GM12892 (cell line): ENCODE results near the gene PLA2G4E.

Experiments
- POLR2A ChIP-seq: IDR thresholded peaks from 2 replicates; pipeline ENCODE4 v1.6.1; 2011; ENCODE audit warnings: low read depth, low read length, control low read depth
- TAF1 ChIP-seq: IDR thresholded peaks from 2 replicates; pipeline ENCODE4 v1.6.1; 2011; ENCODE audit warnings: low read depth, mild to moderate bottlenecking, control low read depth, low read length, borderline replicate concordance

- TF ChIP-seq POLR2A (no peak), TAF1 (no peak)
Measured at GRCh38 chr15:42062284-42062806, 41.5 kb upstream of the PLA2G4E start.
